ENCODE results near the gene OXSR1. TPM values are rescaled to one million over a fixed set of nuclear protein-coding genes. Genes with fewer than 3 reads are reported as not detected.

Gene OXSR1
- total RNA-seq, 4 donors from 2014 or later = 23.9 to 35.8 (median 29.9) TPM

DNA sequence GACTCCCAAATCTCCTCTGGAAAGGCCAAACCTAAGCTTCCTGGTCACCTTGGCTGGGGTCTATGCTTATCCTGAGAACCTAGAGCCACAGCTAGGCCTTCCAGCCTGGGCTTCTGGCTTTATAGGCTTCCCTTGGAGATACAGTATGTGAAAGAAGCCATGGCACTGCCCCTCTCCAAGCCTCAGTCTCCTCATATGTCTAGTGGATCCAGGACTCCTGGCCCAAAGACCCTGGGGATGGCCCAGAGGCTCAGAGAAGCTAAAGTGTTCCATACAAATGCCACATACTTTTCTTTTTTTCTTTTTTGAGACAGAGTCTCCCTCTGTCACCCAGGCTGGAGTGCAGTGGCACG lies 37.1 kb upstream of the OXSR1 start:
- no peak for DNase-seq (ENCODE audit: low spot score in 2 of 2)
- Histone ChIP-seq H3K27me3 (no peaks in the 10 kb centered on the region), H3K4me1 (peaks cover 0 to 5% (median 0%) of the 10 kb centered on the region in 4 donors), H3K27ac (no peak overlapping the region), H3K4me3 (no peak overlapping the region), H3K36me3 (peaks cover 2 to 100% (median 30%) of the 10 kb centered on the region in 3 donors), H3K9me3 (no peaks in the 10 kb centered on the region)
- WGBS, 2 donors = 88 to 95% methylated on average over 1 of the region's 1 CpG
- TF ChIP-seq EP300 (IDR thresholded peaks at IDR 0.05) = no peak
- TF ChIP-seq POLR2A (IDR thresholded peaks at IDR 0.05) = no peak

- DNase-seq (ENCODE audit: low spot score in 2 of 2) = no peak
- Histone ChIP-seq H3K4me1 (peaks cover 0 to 11% (median 0%) of the 10 kb centered on the region in 4 donors), H3K36me3 (peaks cover 2 to 100% (median 30%) of the 10 kb centered on the region in 3 donors), H3K9me3 (no peaks in the 10 kb centered on the region), H3K27ac (no peak overlapping the region), H3K4me3 (no peak overlapping the region), H3K27me3 (no peaks in the 10 kb centered on the region)
- no peak for TF ChIP-seq EP300 (IDR thresholded peaks at IDR 0.05)
- no peak for TF ChIP-seq POLR2A (IDR thresholded peaks at IDR 0.05)
- no peak for TF ChIP-seq CTCF (IDR thresholded peaks at IDR 0.05)
- 92 to 100% methylated on average over 5 of the region's 5 CpGs for WGBS, 2 donors
Measured at GRCh38 chr3:38129058-38129457, 36.3 kb upstream of the OXSR1 start.

DNA sequence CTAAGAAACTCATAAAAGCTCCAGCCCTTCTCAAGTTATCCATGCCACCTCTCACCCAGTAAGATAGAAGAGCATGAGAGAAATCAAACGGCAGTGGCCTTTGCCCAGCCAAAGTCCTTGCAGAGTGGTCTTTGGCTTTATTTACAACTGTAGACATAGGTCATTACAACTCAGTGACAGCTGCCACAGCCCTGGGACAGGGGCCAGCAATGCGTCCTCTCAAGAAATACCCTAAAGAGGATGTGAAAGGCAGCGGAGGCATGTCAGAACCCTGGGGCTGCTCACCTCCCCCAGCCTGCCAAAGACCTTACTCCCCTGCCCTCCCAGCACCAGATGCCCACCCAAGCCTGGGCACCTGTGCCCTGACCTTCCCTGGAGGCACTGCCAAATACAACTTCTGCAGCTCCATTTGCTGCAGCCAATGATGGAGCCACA lies 34.7 kb upstream of the OXSR1 start:
- Histone ChIP-seq H3K27me3 (no peaks in the 10 kb centered on the region), H3K4me3 (no peak overlapping the region), H3K4me1 (peaks cover 0 to 26% (median 5%) of the 10 kb centered on the region in 4 donors), H3K9me3 (no peaks in the 10 kb centered on the region), H3K27ac (no peak overlapping the region), H3K36me3 (peaks cover 0 to 95% (median 30%) of the 10 kb centered on the region in 3 donors)
- DNase-seq (ENCODE audit: low spot score in 2 of 2) = no peak
- TF ChIP-seq CTCF (IDR thresholded peaks at IDR 0.05) (no peak), EP300 (IDR thresholded peaks at IDR 0.05) (no peak), POLR2A (IDR thresholded peaks at IDR 0.05) (no peak)
- WGBS, 2 donors = 76 to 77% methylated on average over 3 of the region's 3 CpGs

- WGBS, 2 donors = 54 to 69% methylated on average over 5 to 6 of the region's 6 CpGs
Measured at GRCh38 chr3:38131621-38132369, 33.5 kb upstream of the OXSR1 start.

DNA sequence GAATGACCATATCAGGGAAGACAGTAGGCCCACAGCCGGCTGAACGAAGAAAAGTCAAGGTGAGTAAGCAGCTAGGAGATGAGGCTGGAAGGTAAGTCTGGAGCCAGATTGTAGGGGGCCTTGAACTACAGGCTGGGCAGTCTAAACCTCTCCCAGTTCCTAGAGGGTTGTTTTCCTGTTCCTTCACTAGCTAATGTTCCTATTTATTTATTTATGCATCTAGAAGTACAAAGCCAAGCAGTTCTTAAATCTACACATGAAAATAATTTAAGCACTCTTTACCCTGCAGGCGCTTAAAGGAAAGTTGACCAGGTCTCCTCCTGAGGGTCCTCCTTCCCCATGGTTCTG lies 32.2 kb upstream of the OXSR1 start:
- TF ChIP-seq POLR2A (IDR thresholded peaks at IDR 0.05) (no peak), EP300 (IDR thresholded peaks at IDR 0.05) (no peak), CTCF (IDR thresholded peaks at IDR 0.05) (no peak)
- H3K36me3 ChIP-seq = peaks cover 0 to 70% (median 9%) of the 10 kb centered on the region in 3 donors
- no peaks in the 10 kb centered on the region for H3K9me3 ChIP-seq
- H3K4me1 ChIP-seq = peaks cover 0 to 39% (median 12%) of the 10 kb centered on the region in 4 donors
- H3K4me3 ChIP-seq = no peak overlapping the region
- WGBS, 2 donors = 89 to 93% methylated on average over 3 of the region's 3 CpGs
- H3K27ac ChIP-seq = no peak overlapping the region
- DNase-seq (ENCODE audit: low spot score in 2 of 2) = no peak
- no peaks in the 10 kb centered on the region for H3K27me3 ChIP-seq

More at GRCh38 chr3:38131621-38132369, 33.5 kb upstream of the OXSR1 start:
- H3K4me3 ChIP-seq = no peak overlapping the region
- no peak overlapping the region for H3K27ac ChIP-seq
- H3K27me3 ChIP-seq = no peaks in the 10 kb centered on the region
- H3K9me3 ChIP-seq = no peaks in the 10 kb centered on the region
- H3K4me1 ChIP-seq = peaks cover 0 to 32% (median 9%) of the 10 kb centered on the region in 4 donors
- no peak for DNase-seq (ENCODE audit: low spot score in 2 of 2)
- TF ChIP-seq CTCF (IDR thresholded peaks at IDR 0.05) (peak in 1 of 5 experiments; percentile 22), EP300 (IDR thresholded peaks at IDR 0.05) (no peak)
- H3K36me3 ChIP-seq = peaks cover 0 to 83% (median 18%) of the 10 kb centered on the region in 3 donors
